Epithelial cell of proximal tubule (primary cell): Measurements from ENCODE around the gene PAX3. TPM values are rescaled to one million over a fixed set of nuclear protein-coding genes. Genes with fewer than 3 reads are reported as not detected.

ENCODE experiments used
- DNase-seq: peaks from one replicate; pipeline ENCODE4 v3.0.0-alpha.2; 2011; ENCODE audit warnings: low read depth
- H3K4me3 ChIP-seq: 2 replicates; pipeline ENCODE4 v1.5.1; 2011; ENCODE audit warnings: low read depth, mild to moderate bottlenecking, low read length
- total RNA-seq: library from RNA; depleted of rRNA; stranded (reverse); fragments of >200 nt; gene quantifications from 2 replicates; pipeline ENCODE4 v1.2.3, GENCODE V29; 2015
- TF ChIP-seq, protein P1 (sequence below): conservative IDR thresholded peaks from 2 replicates; pipeline ENCODE4 v1.5.1; 2012; ENCODE audit warnings: low read depth, mild to moderate bottlenecking, low read length

Gene PAX3
- total RNA-seq, 1 donor from 2014 or later, result not detected

DNA sequence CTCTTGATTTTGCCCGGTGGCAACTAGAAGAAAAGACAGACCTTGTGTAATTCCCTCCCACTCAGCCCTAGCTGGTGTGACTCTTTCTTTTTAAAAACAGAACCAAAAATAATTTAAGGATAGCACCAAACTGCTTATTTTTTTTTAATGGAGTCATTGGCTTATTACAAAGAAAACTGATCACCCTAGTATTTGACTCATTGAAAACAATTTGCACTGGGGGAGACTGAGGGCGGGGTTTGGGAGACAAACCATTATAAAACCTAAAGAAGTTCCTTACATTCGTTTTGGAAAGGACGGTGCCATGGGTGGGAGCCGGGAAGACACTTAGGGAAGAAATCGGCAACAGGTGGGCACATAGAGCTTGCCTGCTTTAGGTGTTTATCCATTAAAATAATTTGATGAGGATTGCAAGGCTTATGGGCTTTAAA, 2.5 kb downstream of the PAX3 start:
- no peak for DNase-seq
- no peak overlapping the region for H3K4me3 ChIP-seq
- TF ChIP-seq, protein P1, sequence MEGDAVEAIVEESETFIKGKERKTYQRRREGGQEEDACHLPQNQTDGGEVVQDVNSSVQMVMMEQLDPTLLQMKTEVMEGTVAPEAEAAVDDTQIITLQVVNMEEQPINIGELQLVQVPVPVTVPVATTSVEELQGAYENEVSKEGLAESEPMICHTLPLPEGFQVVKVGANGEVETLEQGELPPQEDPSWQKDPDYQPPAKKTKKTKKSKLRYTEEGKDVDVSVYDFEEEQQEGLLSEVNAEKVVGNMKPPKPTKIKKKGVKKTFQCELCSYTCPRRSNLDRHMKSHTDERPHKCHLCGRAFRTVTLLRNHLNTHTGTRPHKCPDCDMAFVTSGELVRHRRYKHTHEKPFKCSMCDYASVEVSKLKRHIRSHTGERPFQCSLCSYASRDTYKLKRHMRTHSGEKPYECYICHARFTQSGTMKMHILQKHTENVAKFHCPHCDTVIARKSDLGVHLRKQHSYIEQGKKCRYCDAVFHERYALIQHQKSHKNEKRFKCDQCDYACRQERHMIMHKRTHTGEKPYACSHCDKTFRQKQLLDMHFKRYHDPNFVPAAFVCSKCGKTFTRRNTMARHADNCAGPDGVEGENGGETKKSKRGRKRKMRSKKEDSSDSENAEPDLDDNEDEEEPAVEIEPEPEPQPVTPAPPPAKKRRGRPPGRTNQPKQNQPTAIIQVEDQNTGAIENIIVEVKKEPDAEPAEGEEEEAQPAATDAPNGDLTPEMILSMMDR, result no peak

DNA sequence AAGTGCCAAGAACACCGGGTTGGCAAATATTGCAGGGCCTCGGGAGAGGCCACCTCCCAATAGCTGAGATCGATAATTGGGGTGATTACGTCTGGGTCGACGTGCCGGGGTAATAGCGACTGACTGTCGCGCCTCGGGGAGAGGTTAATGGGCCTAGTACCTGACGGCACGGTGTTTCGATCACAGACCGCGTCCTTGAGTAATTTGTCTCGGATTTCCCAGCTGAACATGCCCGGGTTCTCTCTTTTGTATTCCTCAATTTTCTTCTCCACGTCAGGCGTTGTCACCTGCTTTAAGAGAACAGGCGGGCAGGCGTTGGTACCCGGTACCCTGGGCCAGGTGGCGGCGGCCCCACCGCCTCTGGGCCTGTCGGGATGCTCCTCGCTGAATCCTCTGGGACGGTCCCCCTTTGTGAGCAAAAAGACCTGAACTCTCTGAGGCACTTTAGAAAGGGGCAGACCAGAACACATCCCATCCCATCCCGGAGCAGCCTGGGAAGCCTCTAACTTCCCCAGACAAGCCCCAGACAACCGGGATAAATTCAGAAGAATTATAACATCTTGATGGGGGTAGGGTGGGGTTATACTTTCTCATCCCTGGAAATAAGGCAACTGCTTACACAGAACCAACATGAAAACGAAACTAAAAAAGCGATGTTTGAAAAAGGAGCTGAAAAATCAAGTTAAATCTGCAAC, 3.3 kb downstream of the PAX3 start:
- DNase-seq, result no peak
- H3K4me3 ChIP-seq, result no peak overlapping the region
- TF ChIP-seq, protein P1, result no peak

DNA sequence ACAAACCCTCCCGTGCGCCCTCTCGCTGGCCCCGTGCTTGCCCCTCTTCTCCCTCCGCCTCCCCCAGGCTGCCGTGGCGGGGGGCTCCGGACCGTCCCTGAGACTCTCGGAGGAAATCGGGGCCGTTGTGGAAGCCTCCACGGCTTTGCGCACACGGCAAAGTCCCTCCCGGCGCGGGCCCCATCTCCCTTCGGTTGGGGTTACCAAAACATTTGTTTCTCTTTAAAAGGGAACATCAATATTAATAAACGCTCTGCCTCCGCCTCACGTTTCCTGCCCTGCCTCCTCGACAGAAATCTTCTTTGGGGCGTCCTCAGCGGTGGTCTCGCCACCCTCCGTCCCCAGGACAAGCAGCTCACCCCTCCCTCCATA, 3.8 kb downstream of the PAX3 start:
- no peak for DNase-seq
- TF ChIP-seq, protein P1, result no peak
- H3K4me3 ChIP-seq, result no peak overlapping the region

DNA sequence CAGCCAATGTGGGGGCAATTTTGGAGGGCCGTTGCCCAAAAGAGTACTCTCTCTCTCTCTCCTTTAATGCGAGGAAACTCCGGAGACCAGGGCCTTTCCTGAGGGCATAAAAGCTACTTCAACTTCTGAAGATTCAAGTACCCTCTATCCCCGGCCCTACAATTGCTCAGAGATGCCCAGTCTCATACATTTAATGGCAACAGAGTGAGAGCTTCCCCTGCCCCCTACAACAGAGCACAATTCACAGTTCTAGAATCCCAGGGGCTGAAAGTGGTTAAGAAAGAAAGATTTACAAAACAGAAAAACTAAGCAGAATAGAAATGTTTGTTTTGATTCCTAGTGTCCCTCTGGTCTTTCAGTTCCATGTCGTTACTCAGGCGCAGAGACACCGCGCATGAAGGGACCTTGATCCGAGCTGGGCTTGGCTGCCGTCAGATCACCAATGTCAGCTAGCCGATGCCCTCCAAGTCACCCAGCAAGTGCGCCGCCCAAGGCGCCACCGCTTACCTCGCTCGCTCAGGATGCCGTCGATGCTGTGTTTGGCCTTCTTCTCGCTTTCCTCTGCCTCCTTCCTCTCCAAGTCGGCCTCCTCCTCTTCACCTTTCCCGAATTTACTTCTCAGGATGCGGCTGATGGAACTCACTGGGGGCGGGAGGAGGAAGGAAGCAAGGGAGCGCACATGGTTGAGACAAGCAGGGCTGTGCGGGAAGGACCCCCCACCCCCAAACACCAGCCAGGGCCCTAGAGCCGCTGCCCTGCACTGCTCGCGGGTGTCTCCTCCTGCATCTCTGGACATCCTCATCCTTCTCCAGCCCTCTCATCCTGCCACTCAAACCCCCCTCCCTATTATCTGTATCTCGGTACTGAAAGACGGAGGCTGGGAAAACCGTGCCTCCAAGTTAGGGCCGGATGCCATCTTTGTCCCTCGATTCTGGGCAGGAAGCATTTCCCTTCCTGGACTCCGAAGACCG, 4.9 kb downstream of the PAX3 start:
- TF ChIP-seq, protein P1, result no peak
- no peak overlapping the region for H3K4me3 ChIP-seq
- no peak for DNase-seq

DNA sequence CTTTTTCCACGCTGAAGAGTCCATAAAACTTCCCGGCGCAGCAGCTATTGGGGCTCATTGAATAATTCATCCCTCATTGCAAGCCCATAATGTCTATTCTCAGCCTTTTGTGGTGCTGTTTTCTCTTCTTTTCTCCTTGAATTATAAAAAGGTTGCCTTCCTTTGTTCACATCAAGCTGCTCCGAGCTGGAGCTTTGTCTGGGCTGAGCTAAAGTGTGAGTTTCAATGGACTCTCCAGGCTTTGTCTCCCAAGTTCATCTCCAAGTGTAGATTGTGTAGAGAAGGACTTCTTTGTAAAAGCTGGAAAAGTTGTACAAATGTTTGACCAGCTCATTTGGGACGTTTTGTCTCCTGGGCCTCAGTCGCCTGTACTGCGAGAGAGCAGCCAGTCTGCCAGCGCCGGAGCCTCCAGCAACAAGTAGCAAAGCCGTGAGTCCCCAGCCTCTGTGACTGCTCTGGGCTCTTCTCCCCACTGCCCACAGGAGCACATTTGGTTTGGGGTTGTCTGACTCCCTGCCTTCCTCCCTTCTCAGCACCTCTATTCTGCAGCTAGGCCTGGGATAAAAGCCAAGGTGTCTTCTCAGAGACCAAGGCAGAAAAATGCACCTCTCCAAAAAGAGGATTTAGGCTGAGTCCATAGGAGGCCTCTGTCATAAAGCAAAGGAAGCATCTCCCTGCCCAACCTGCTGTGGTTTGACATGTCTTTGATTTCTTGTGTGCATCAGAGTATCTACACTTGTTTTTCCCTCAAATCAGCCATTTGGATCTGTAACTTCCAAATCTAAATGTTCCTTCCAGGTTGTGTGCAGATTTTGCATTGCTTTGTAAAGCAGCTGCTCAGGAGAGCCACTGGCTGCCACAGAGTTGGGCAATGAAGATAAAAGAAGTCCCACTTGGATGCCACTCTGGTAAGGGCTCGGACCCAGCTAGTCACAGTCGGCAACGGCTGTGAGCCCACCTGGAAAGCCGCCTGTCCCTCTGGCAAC, 6.4 kb downstream of the PAX3 start:
- H3K4me3 ChIP-seq, result no peak overlapping the region
- TF ChIP-seq, protein P1, result no peak
- DNase-seq, result no peak

DNA sequence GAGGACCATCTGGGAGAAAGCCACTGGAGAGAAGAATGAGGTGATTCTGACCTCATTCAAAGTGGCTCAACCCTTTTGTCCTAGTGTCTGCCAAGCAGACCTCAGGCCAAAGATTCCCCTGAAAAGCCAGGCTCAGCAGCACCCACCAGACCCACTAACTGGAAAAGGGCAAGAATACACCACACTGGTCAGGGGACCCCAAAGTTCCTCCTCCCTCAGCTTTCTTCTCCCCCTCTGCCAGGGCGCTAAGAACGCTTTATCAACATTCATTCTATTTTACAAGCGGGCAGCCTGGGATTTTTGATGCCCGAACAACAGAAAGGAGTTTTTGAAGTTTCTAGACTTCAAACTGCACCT, 7.3 kb downstream of the PAX3 start:
- no peak for DNase-seq
- TF ChIP-seq, protein P1, result no peak
- H3K4me3 ChIP-seq, result no peak overlapping the region
